Central memory CD8-positive, alpha-beta T cell (primary cell): ENCODE measurements around the gene KSR2.

Source experiments
- ATAC-seq: fragments of 150-1000 bp; cut with Tn5 transposase; replicated peaks from 2 replicates; pipeline ENCODE4 v1.10.0; 2022; ENCODE audit warnings: mild to moderate bottlenecking, moderate FRiP score, moderate number of reproducible peaks; ENCODE audit not compliant: poor library complexity, severe bottlenecking; ENCODE audit errors: extremely low read depth
- DNase-seq, 2 donors: peaks; one replicate each; pipeline ENCODE4 v3.0.0; 2021; ENCODE audit warnings: low spot score in 2 of 2
- H3K27ac Mint-ChIP-seq: one replicate; pipeline ENCODE4 v1.8.0; 2022; ENCODE audit warnings: low read depth, mild to moderate bottlenecking, moderate library complexity, mixed read lengths
- H3K27me3 Mint-ChIP-seq: one replicate; pipeline ENCODE4 v1.8.0; 2022; ENCODE audit warnings: mixed read lengths
- H3K36me3 Mint-ChIP-seq: one replicate; pipeline ENCODE4 v1.8.0; 2022; ENCODE audit warnings: mild to moderate bottlenecking, moderate library complexity, mixed read lengths; ENCODE audit not compliant: insufficient read depth
- H3K4me1 Mint-ChIP-seq: one replicate; pipeline ENCODE4 v1.8.0; 2022; ENCODE audit warnings: mixed read lengths
- H3K4me3 Mint-ChIP-seq: one replicate; pipeline ENCODE4 v1.8.0; 2022; ENCODE audit warnings: mild to moderate bottlenecking, moderate library complexity, mixed read lengths
- H3K9me3 Mint-ChIP-seq: one replicate; pipeline ENCODE4 v1.8.0; 2022; ENCODE audit warnings: mixed read lengths

The KSR2 gene

DNA sequence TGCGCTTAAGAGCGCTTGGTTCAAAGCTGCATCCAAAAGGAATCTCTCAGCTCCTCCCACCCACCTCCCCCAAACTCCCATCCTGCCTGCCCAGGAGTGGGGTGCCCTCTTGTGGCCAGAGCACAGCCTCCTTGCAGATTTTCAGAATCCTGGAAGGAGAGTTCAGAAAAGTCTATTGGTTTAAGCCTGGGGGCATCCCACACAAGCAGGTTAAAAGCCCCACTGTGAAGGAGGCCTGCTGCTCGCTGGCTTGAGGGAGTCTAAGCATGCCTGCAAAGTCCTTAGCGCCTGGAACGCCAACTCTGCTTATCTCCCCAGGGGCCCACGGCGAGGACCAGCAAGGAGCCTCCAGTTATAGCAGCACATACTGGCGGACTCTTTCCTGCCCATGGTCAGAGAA is 297.1 kb downstream of the KSR2 start:
- no peak for DNase-seq
- Mint-ChIP-seq H3K4me3 (no peak overlapping the region), H3K27ac (no peak overlapping the region), H3K27me3 (no peaks in the 10 kb centered on the region), H3K36me3 (no peaks in the 10 kb centered on the region), H3K4me1 (no peaks in the 10 kb centered on the region), H3K9me3 (peaks cover 15% of the 10 kb centered on the region)
- ATAC-seq, result no peak

DNA sequence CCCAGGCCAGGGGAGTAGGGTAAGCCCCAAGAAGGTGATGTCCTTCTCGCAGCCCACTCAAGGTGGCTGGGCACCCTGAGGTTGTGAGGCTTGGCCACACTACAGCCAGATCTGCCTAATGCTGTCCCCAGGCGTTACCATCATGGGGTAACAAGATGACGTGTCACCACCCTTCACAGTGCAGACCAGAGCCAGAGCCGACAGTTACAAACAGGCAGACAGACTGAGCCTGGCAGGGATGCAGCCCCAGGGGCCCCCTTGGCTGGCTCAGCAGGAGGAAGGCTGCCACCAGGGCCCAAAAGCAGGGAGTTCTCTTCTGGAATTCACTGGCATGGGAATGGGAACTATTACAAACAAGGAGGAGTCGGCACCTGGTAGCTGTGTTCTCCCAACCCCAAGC is 304.6 kb downstream of the KSR2 start:
- Mint-ChIP-seq H3K27ac (no peak overlapping the region), H3K36me3 (no peaks in the 10 kb centered on the region), H3K9me3 (peaks cover 10% of the 10 kb centered on the region), H3K27me3 (no peaks in the 10 kb centered on the region), H3K4me3 (no peak overlapping the region), H3K4me1 (no peaks in the 10 kb centered on the region)
- DNase-seq, result no peak
- ATAC-seq, result no peak

DNA sequence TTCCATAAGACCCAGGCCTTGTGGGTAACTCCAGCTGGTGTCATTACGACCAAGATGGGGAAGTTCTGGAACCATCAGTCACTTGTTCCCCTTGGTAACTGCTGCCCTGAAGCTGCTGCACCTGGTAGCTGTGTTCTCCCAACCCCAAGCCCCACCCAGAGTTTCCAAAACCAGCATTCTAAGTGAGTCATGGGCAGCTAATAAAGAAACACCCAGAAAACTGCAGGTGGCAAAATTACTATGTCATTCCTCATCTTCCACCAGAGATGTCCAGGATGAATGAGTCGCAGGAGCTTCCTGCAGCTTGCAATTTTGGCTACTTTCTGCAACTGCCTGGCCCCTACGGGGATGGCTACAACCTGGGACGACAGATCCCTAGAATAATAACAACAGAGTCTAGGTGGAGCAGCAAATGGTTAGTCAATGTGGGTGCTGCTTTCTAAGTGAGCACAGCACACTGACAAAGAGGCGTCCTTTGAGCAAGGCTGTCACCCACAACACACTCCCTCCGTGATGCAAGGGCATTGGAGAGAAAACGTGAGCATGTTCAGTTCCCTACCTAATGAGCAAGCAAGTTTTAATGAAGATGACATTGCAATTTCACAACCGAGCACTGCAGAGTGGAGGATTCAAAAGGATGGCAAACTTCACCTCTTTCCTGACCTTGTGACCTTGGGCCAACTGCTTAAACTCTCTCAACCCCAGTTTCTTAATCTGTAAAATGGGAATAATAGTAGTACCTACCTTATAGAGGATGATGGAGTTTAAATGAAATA is 306.0 kb downstream of the KSR2 start:
- Mint-ChIP-seq H3K27me3 (no peaks in the 10 kb centered on the region), H3K4me1 (no peaks in the 10 kb centered on the region), H3K9me3 (peaks cover 10% of the 10 kb centered on the region), H3K36me3 (no peaks in the 10 kb centered on the region), H3K4me3 (no peak overlapping the region), H3K27ac (no peak overlapping the region)
- ATAC-seq (no peak), DNase-seq (no peak)

DNA sequence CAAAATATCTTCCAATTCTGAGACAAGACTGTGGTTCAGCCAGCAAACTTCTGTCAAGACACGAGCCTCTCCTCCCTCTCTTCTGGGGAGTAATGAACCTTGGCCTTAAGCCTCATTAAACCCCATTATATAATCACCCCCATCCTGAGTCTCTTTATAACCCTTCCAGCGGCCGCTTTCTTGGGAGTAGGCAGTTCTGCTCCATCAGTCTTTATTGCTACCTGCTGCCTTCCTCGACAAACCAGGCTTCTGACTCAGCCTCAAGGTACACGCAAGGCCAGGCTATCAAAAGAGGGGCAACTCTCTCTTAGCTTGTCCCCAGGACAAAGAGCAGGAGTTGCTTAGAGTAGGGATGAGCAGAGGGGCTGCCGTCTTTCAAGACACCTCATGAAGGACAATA is 306.6 kb downstream of the KSR2 start:
- no peak for DNase-seq

DNA sequence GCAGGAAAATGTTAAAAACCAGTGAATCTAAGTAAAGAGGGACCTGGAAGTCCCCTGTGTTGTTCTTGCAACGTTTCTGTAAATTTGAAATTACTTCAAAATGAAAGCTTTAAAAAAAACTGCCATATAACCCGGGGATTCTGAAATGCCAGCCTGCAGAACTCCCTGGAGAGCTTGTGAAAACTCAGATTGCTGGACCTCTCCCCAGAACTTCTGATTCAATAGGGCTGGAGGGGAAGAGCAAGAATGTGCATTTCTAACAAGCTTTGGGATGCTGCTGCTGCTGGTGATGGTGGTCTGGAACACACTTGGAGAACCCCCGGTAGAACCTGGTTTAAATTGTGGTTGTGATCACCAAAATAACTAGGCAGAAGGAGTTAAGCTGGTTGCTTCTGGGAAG is 307.3 kb downstream of the KSR2 start:
- no peak for DNase-seq

More for the DNA sequence above, 306.6 kb downstream of the KSR2 start:
- Mint-ChIP-seq H3K4me3 (no peak overlapping the region), H3K36me3 (no peaks in the 10 kb centered on the region), H3K27ac (no peak overlapping the region), H3K4me1 (no peaks in the 10 kb centered on the region), H3K9me3 (peaks cover 12% of the 10 kb centered on the region), H3K27me3 (no peaks in the 10 kb centered on the region)
- no peak for ATAC-seq

DNA sequence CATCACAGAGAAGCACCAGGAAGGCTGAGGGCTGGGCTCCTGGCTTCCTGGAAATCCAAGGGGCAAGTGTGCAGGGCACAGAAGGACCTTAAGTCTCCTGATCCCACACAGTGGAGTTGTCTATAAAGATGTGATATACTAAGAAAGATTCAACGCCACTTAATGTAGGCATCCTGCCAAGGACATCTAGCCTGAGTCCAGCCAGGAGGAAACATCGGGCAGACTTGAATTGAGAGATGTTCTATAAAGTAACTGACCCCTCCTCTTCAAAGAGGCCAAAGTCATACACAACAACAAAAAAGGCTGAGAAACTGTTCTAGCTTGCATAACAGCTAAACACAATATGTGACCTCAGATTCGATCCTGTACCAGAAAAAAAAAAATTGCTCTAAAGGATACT is 307.9 kb downstream of the KSR2 start:
- ATAC-seq, result no peak
- no peak for DNase-seq
- H3K4me3 Mint-ChIP-seq, result no peak overlapping the region
- H3K27me3 Mint-ChIP-seq, result no peaks in the 10 kb centered on the region
- no peak overlapping the region for H3K27ac Mint-ChIP-seq
- no peaks in the 10 kb centered on the region for H3K4me1 Mint-ChIP-seq
- H3K9me3 Mint-ChIP-seq, result peaks cover 12% of the 10 kb centered on the region
- H3K36me3 Mint-ChIP-seq, result no peaks in the 10 kb centered on the region

More for the DNA sequence above, 307.3 kb downstream of the KSR2 start:
- Mint-ChIP-seq H3K9me3 (peaks cover 12% of the 10 kb centered on the region), H3K27me3 (no peaks in the 10 kb centered on the region), H3K4me1 (no peaks in the 10 kb centered on the region), H3K27ac (no peak overlapping the region), H3K36me3 (no peaks in the 10 kb centered on the region), H3K4me3 (no peak overlapping the region)
- ATAC-seq, result no peak

DNA sequence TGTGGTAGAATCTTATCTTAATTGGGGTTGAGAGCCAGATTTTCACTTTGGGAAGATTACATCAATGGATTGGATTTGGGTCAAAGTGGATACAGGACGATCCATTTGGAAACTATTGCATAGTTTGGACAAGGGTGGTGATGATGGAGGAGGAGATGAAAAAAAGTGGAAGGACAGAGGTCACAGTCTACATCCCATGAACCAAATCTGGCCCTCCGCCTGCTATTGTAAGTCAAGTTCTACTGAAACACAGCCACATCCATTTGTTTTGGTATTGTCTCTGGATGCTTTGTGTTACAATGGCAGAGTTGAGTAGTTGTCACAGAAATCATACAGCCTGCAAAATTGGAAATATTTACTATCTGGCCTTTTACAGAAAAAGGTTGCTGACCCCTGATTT is 310.6 kb downstream of the KSR2 start:
- Mint-ChIP-seq H3K9me3 (peaks cover 12% of the 10 kb centered on the region), H3K4me1 (no peaks in the 10 kb centered on the region), H3K36me3 (no peaks in the 10 kb centered on the region), H3K27ac (no peak overlapping the region), H3K4me3 (no peak overlapping the region), H3K27me3 (no peaks in the 10 kb centered on the region)
- DNase-seq (no peak), ATAC-seq (no peak)

DNA sequence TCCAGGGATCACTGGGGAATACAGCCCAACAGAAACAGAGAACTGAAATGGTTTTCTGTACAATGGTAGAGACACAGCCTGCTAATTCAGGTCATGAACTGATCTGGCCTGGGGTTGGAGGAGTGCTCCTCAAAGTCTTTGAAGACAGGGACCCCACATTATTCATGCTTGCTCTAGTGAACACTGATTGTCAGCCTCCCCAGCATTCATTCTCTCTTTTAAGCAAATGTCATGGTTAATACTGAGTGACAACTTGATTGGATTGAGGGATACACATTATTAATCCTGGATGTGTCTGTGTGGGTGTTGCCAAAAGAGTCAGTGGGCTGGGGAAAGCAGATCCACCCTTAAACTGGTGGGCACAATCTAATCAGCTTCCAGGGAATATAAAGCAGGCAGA is 319.0 kb downstream of the KSR2 start:
- Mint-ChIP-seq H3K9me3 (peaks cover 11% of the 10 kb centered on the region), H3K4me1 (no peaks in the 10 kb centered on the region), H3K4me3 (no peak overlapping the region), H3K27ac (no peak overlapping the region), H3K27me3 (peaks cover 7% of the 10 kb centered on the region), H3K36me3 (no peaks in the 10 kb centered on the region)
- ATAC-seq (no peak), DNase-seq (no peak)

DNA sequence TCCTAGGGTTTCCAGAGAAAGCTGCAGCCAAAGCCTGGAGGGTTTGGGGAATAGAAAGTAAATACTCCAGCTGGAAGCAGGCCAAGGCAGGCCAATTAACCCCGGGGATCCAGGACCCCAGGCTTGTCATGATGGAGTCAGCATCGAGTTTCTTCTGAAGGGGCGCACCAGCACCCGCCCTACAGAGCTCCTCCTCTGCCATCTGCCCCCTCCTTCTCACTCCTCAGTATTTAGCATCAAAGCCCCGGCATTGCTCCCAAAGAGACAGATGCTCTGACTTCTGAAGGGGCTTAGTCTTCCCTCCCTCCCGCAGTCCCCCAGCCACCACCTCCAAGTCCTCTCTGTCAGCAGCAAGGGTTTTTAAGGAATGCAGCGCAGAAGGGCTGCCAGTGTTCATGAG is 322.3 kb downstream of the KSR2 start:
- DNase-seq (no peak), ATAC-seq (no peak)
- Mint-ChIP-seq H3K4me1 (no peaks in the 10 kb centered on the region), H3K36me3 (no peaks in the 10 kb centered on the region), H3K9me3 (peaks cover 6% of the 10 kb centered on the region), H3K27me3 (peaks cover 20% of the 10 kb centered on the region), H3K4me3 (no peak overlapping the region), H3K27ac (no peak overlapping the region)

DNA sequence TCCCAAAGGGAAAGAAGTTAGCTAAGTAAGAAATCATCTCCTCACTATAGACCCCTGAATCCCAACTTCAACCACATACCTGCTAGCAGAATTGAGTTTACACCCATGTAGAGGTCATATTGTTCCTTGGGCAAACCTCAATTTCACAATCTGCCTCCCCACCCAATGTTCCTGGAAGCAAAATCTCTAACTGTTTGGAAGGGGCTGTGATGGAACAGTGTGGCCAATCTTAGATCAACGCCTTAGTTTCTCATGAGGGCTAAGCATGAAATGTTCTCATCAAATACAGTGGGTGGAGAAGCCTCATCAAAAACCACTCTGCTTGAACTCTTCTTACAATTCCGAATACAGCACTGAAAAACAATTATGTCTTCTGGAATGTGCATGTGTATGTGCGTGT is 323.3 kb downstream of the KSR2 start:
- no peak for ATAC-seq
- DNase-seq, result no peak
- Mint-ChIP-seq H3K4me1 (no peaks in the 10 kb centered on the region), H3K4me3 (no peak overlapping the region), H3K9me3 (no peaks in the 10 kb centered on the region), H3K27ac (no peak overlapping the region), H3K36me3 (no peaks in the 10 kb centered on the region), H3K27me3 (peaks cover 22% of the 10 kb centered on the region)

DNA sequence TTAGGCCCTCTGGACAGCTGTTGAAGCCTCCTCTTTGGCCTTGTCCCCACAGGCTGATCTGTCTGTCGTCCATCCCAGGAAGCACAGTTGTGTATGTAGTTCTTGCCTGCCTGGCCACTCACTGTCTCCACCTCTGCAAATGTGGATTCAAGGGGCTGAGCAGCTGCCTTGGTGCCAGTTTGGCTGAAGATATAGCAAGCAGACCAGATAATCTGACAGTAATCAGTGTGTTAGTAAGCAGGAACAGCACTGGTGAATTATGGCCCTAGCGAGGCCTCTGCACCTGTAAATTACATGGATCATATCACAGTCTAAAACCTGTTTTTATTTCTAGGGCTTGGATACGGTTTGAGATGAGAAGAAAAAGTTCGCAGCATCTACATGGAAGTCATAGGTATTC is 324.8 kb downstream of the KSR2 start:
- Mint-ChIP-seq H3K27ac (no peak overlapping the region), H3K36me3 (no peaks in the 10 kb centered on the region), H3K9me3 (no peaks in the 10 kb centered on the region), H3K4me1 (no peaks in the 10 kb centered on the region), H3K27me3 (peaks cover 22% of the 10 kb centered on the region), H3K4me3 (no peak overlapping the region)
- DNase-seq, result no peak
- no peak for ATAC-seq

DNA sequence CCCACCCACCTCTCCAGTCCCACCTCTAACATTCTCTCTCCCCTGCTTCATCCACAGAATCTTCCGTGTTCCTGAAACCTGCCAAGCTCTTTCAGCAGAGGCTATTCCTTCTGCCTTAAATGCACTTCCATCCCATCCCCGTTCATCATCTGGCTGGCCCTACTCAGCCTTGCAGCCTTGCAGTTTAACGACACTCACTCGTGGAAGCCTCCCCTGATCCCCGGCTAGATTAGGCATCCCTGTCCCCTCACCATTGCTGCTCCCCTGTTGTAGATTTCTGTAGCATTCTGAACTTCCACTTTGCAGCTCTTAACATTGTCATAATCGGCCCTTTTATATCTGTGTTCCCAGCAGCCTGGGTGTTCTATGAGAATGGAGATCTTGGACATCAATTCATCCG is 326.9 kb downstream of the KSR2 start:
- Mint-ChIP-seq H3K9me3 (peaks cover 5% of the 10 kb centered on the region), H3K4me1 (no peaks in the 10 kb centered on the region), H3K27ac (no peak overlapping the region), H3K4me3 (no peak overlapping the region), H3K27me3 (peaks cover 21% of the 10 kb centered on the region), H3K36me3 (no peaks in the 10 kb centered on the region)
- no peak for ATAC-seq
- DNase-seq, result no peak

DNA sequence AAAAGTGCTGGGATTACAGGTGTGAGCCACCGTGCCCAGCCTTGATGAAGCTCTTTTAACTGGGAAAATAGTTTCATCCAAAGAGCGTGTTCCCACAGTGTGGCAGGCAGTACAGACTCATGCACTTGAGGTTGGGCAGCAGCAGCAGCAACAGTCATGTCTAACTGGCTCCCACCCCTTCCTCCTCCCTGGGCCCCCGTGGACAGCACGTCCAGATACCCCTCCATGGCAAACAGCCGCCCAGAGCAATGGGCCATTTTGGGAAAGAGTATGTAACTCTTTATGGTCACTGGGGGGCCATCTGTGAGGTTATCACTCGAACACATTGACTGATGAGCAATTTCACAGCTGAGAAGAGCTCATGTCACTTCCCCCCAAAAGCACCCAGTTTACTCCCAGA is 328.3 kb downstream of the KSR2 start:
- H3K4me3 Mint-ChIP-seq, result no peak overlapping the region
- H3K27ac Mint-ChIP-seq, result no peak overlapping the region
- DNase-seq (no peak), ATAC-seq (no peak)
- H3K9me3 Mint-ChIP-seq, result peaks cover 12% of the 10 kb centered on the region
- H3K27me3 Mint-ChIP-seq, result peaks cover 15% of the 10 kb centered on the region
- no peaks in the 10 kb centered on the region for H3K4me1 Mint-ChIP-seq
- no peaks in the 10 kb centered on the region for H3K36me3 Mint-ChIP-seq
